ENCODE results near the gene PLPP3. TPM values are rescaled to one million over a fixed set of nuclear protein-coding genes. Genes with fewer than 3 reads are reported as not detected.

Gene PLPP3
- total RNA-seq, 1 donor: 243 TPM

DNA sequence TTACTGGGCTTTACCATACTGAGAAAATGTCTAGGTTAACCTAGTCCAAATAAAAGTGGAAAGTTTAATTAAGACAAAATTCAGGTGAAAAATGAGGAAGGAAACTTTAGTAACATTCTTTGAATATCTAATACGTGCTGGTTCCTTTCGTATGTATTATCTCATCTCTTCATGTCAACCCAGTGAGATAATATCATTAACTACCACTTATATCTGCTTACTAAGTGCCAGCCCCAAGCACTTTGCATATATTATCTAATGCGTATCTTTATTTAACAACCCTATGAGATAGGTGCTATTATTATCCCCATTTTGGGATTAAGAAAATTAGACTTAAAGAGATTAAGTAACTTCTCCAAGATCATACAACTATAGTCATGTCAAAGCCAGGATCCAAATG is 12.5 kb upstream of the PLPP3 start:
- Histone ChIP-seq H3K27me3 (ENCODE audit: insufficient read depth, low read length) (no peaks in the 10 kb centered on the region), H3K9me3 (ENCODE audit: low read depth, low read length) (no peaks in the 10 kb centered on the region), H3K4me2 (ENCODE audit: insufficient read depth, low read length) (no peak overlapping the region), H3K27ac (ENCODE audit: low read depth, low read length) (no peak overlapping the region), H3K79me2 (ENCODE audit: insufficient read depth, low read length) (no peaks in the 10 kb centered on the region), H4K20me1 (ENCODE audit: insufficient read depth, low read length) (no peaks in the 10 kb centered on the region), H3K4me3 (ENCODE audit: insufficient read depth, low read length) (no peak overlapping the region), H3K36me3 (ENCODE audit: insufficient read depth, low read length) (no peaks in the 10 kb centered on the region), H3K4me1 (ENCODE audit: insufficient read depth, low read length) (no peaks in the 10 kb centered on the region), H2AFZ (ENCODE audit: low read length) (no peak overlapping the region)
- no peak for TF ChIP-seq CTCF (IDR thresholded peaks at IDR 0.05; ENCODE audit: extremely low read depth, low read depth, low read length)
- no peak for DNase-seq (ENCODE audit: insufficient read length, low spot score, missing footprints)

DNA sequence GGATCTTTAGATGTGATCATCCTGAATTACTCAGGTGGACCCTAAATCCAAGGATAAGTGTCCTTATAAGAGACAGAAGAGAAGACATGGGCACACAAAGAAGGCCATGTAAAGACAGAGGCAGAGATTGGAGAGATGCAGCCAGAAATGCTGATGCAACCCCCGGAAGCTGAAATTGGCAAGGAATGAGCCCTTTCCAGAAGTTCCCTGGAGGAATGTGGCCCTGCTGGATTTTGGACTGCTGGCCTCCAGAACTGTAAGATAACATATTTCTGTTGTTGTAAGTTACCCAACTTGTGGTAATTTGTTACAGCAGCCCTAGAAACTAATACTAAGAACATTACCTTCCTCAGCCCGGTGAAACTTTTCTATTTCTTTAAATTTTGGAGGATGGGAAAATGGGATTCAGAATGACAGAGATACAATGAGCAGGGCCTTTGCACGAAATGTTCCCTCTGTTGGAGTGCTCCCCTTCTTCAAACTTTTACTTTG is 11.2 kb upstream of the PLPP3 start:
- H3K4me1 ChIP-seq (ENCODE audit: insufficient read depth, low read length): peaks cover 6% of the 10 kb centered on the region
- no peak overlapping the region for H3K4me3 ChIP-seq (ENCODE audit: insufficient read depth, low read length)
- H3K9me3 ChIP-seq (ENCODE audit: low read depth, low read length): no peaks in the 10 kb centered on the region
- no peaks in the 10 kb centered on the region for H3K36me3 ChIP-seq (ENCODE audit: insufficient read depth, low read length)
- H3K4me2 ChIP-seq (ENCODE audit: insufficient read depth, low read length): no peak overlapping the region
- DNase-seq (ENCODE audit: insufficient read length, low spot score, missing footprints): no peak
- H2AFZ ChIP-seq (ENCODE audit: low read length): no peak overlapping the region
- no peak for TF ChIP-seq CTCF (IDR thresholded peaks at IDR 0.05; ENCODE audit: extremely low read depth, low read depth, low read length)
- H3K79me2 ChIP-seq (ENCODE audit: insufficient read depth, low read length): no peaks in the 10 kb centered on the region
- no peaks in the 10 kb centered on the region for H3K27me3 ChIP-seq (ENCODE audit: insufficient read depth, low read length)
- H4K20me1 ChIP-seq (ENCODE audit: insufficient read depth, low read length): no peaks in the 10 kb centered on the region
- no peak overlapping the region for H3K27ac ChIP-seq (ENCODE audit: low read depth, low read length)

DNA sequence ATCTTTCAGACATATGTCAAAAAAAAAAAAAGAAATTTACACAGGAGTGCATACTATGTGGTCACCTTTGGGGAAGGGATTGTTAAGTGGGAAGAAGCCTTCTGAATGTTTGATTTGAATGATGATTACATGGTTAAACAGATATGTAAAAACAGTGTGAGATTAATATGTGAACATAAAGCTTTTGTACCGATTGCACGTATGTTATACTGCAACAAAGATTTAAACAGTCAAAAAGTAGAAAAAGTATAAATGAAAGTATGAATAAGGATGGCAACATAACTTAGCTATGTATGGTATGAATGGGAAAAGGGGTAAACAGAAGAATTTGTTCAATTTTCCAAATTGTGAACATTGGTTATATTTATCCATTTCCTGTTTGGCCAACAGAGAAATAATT is 10.0 kb upstream of the PLPP3 start:
- H4K20me1 ChIP-seq (ENCODE audit: insufficient read depth, low read length): no peaks in the 10 kb centered on the region
- H3K79me2 ChIP-seq (ENCODE audit: insufficient read depth, low read length): no peaks in the 10 kb centered on the region
- H3K4me2 ChIP-seq (ENCODE audit: insufficient read depth, low read length): no peak overlapping the region
- H3K9me3 ChIP-seq (ENCODE audit: low read depth, low read length): no peaks in the 10 kb centered on the region
- H3K27me3 ChIP-seq (ENCODE audit: insufficient read depth, low read length): no peaks in the 10 kb centered on the region
- TF ChIP-seq CTCF (IDR thresholded peaks at IDR 0.05; ENCODE audit: extremely low read depth, low read depth, low read length): no peak
- no peak overlapping the region for H3K4me3 ChIP-seq (ENCODE audit: insufficient read depth, low read length)
- no peak overlapping the region for H2AFZ ChIP-seq (ENCODE audit: low read length)
- DNase-seq (ENCODE audit: insufficient read length, low spot score, missing footprints): no peak
- no peak overlapping the region for H3K27ac ChIP-seq (ENCODE audit: low read depth, low read length)
- H3K36me3 ChIP-seq (ENCODE audit: insufficient read depth, low read length): no peaks in the 10 kb centered on the region
- H3K4me1 ChIP-seq (ENCODE audit: insufficient read depth, low read length): peaks cover 7% of the 10 kb centered on the region

DNA sequence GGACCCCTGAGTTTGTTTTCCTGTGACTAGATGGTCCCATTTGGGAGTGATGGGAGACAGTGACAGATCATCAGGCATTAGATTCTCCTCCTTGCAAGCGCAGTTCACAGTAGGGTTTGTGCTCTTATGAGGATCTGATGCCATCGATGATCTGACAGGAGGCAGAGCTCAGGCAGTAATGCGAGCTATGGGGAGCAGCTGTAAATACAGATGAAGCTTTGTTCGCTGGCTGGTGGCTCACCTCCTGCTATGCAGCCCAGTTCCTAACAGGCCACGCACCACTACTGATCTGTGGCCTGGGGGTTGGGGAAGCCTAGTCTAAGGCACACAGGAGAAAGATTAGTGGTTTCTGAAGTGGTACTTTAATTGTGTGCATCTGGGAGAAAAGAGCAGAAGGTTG is 7.1 kb upstream of the PLPP3 start:
- H3K9me3 ChIP-seq (ENCODE audit: low read depth, low read length): no peaks in the 10 kb centered on the region
- no peaks in the 10 kb centered on the region for H3K36me3 ChIP-seq (ENCODE audit: insufficient read depth, low read length)
- H2AFZ ChIP-seq (ENCODE audit: low read length): no peak overlapping the region
- H3K4me3 ChIP-seq (ENCODE audit: insufficient read depth, low read length): no peak overlapping the region
- no peaks in the 10 kb centered on the region for H3K27me3 ChIP-seq (ENCODE audit: insufficient read depth, low read length)
- no peaks in the 10 kb centered on the region for H4K20me1 ChIP-seq (ENCODE audit: insufficient read depth, low read length)
- no peaks in the 10 kb centered on the region for H3K79me2 ChIP-seq (ENCODE audit: insufficient read depth, low read length)
- TF ChIP-seq CTCF (IDR thresholded peaks at IDR 0.05; ENCODE audit: extremely low read depth, low read depth, low read length): no peak
- no peak overlapping the region for H3K27ac ChIP-seq (ENCODE audit: low read depth, low read length)
- DNase-seq (ENCODE audit: insufficient read length, low spot score, missing footprints): no peak
- H3K4me1 ChIP-seq (ENCODE audit: insufficient read depth, low read length): peaks cover 7% of the 10 kb centered on the region
- no peak overlapping the region for H3K4me2 ChIP-seq (ENCODE audit: insufficient read depth, low read length)
